DOHH2 (cell line): ENCODE measurements around the gene NTMT1.
"Not testable (repeated sequence)": the region's sequence is repeated elsewhere in the genome, so short reads cannot be mapped to it uniquely, and the experiment has no call there.

Experiments
- H3F3A ChIP-seq: fragments of 200-600 bp; sonication (generic), shearing (Covaris generic); 2 replicates; pipeline ENCODE4 v1.6.0; 2016; ENCODE audit warnings: antibody characterized with exemption, mild to moderate bottlenecking; ENCODE audit not compliant: control insufficient read depth, insufficient read depth
- H3K27ac ChIP-seq: fragments of 200-600 bp; sonication (generic); 2 replicates; pipeline ENCODE4 v1.5.1; 2014; ENCODE audit warnings: low read depth, mild to moderate bottlenecking, low read length, moderate library complexity
- H3K27me3 ChIP-seq: fragments of 200-600 bp; sonication (generic); 2 replicates; pipeline ENCODE4 v1.6.1; 2014; ENCODE audit warnings: mild to moderate bottlenecking, low read length, mixed read lengths; ENCODE audit not compliant: control insufficient read depth
- H3K36me3 ChIP-seq: fragments of 200-600 bp; sonication (generic); 2 replicates; pipeline ENCODE4 v1.6.1; 2014; ENCODE audit warnings: mild to moderate bottlenecking, low read length, moderate library complexity, mixed read lengths; ENCODE audit not compliant: control insufficient read depth
- H3K4me1 ChIP-seq: fragments of 200-600 bp; sonication (generic); 2 replicates; pipeline ENCODE4 v1.6.1; 2014; ENCODE audit warnings: mild to moderate bottlenecking, low read length, mixed read lengths; ENCODE audit not compliant: control insufficient read depth
- H3K4me2 ChIP-seq: fragments of 200-600 bp; sonication (generic); 2 replicates; pipeline ENCODE4 v1.6.0; 2014; ENCODE audit warnings: mild to moderate bottlenecking, low read length, moderate library complexity
- H3K4me3 ChIP-seq: fragments of 200-600 bp; sonication (generic); 2 replicates; pipeline ENCODE4 v1.5.1; 2014; ENCODE audit warnings: mild to moderate bottlenecking, low read length, mixed read lengths
- H3K79me2 ChIP-seq: fragments of 200-600 bp; sonication (generic); 2 replicates; pipeline ENCODE4 v1.6.1; 2014; ENCODE audit warnings: mild to moderate bottlenecking, low read length, mixed read lengths; ENCODE audit not compliant: control insufficient read depth
- H3K9me2 ChIP-seq: fragments of 200-600 bp; sonication (generic); replicated peaks from 2 replicates; pipeline ENCODE4 v1.6.1; 2014; ENCODE audit warnings: mild to moderate bottlenecking, low read length, mixed read lengths; ENCODE audit not compliant: control insufficient read depth
- H3K9me3 ChIP-seq: fragments of 200-600 bp; sonication (generic); 2 replicates; pipeline ENCODE4 v1.6.1; 2014; ENCODE audit warnings: antibody characterized with exemption, low read length, mixed read lengths; ENCODE audit not compliant: control insufficient read depth, insufficient read depth
- H4K20me1 ChIP-seq: fragments of 200-600 bp; sonication (generic); 2 replicates; pipeline ENCODE4 v1.6.0; 2014; ENCODE audit warnings: low read depth, mild to moderate bottlenecking, antibody characterized with exemption, low read length, moderate library complexity; ENCODE audit not compliant: control insufficient read depth, insufficient read depth
- EZH2phosphoT487 ChIP-seq: fragments of 200-600 bp; sonication (generic); IDR thresholded peaks from 2 replicates; pipeline ENCODE4 v1.6.1; 2017; ENCODE audit warnings: borderline replicate concordance, mild to moderate bottlenecking, antibody characterized with exemption, low read length, moderate library complexity, mixed read lengths
- TF ChIP-seq, protein P1 (sequence below): fragments of 200-600 bp; sonication (generic); IDR thresholded peaks from one replicate; pipeline ENCODE4 v1.5.1; 2014; ENCODE audit warnings: antibody characterized with exemption, mild to moderate bottlenecking, low read depth, low read length; ENCODE audit not compliant: poor library complexity, severe bottlenecking

Gene NTMT1

DNA sequence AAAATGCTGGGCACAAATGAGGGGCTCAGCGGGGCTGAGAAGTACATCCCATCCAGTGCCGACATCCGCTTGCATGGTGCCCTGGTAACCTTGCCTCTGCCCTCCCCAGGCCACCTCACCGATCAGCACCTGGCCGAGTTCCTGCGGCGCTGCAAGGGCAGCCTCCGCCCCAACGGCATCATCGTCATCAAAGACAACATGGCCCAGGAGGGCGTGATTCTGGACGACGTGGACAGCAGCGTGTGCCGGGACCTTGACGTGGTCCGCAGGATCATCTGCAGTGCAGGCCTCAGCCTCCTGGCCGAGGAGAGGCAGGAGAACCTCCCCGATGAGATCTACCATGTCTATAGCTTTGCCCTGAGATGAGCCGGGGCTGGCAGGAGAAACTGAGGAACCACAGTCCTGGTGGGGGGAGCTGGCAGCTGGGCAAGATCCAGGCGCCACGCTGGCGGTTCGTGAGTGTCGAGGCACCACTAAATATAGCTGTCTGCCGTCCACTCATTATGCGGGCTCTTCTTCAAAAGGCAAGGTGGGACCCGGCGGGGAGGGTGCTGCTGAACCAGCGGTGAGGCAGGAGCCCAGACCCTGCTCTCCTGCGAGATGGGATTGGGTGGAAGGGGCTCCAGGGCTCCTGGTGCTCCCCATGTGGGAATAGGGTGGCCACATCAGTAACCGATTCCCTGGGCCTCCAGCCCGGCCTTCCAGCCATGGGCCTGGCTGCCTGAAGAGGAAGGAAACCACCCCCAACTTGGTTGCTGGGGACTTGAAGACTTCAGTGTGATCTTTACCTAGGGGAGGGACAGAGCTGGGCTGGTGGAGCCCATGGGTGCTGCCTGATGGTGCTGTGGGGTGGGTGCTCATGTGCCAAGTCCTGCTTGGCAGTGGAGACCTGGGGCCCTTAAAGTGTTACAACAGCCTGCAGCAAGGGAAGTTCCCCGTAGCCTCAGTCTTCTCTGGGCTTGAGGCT, 9.4 kb downstream of the NTMT1 start:
- Histone ChIP-seq H3K27ac (no peak overlapping the region), H4K20me1 (peaks cover 21% of the 10 kb centered on the region; the same call in 1 of the 2 replicates), H3K79me2 (peaks cover 59% of the 10 kb centered on the region), H3K9me3 (no peaks in the 10 kb centered on the region), H3K36me3 (peaks cover 77% of the 10 kb centered on the region), H3K4me2 (no peak overlapping the region), H3K9me2 (no peaks in the 10 kb centered on the region), H3K4me1 (peaks cover 7% of the 10 kb centered on the region), H3F3A (peaks cover 6% of the 10 kb centered on the region; the same call in 1 of the 2 replicates), H3K27me3 (no peaks in the 10 kb centered on the region), H3K4me3 (no peak overlapping the region)
- TF ChIP-seq, protein P1, sequence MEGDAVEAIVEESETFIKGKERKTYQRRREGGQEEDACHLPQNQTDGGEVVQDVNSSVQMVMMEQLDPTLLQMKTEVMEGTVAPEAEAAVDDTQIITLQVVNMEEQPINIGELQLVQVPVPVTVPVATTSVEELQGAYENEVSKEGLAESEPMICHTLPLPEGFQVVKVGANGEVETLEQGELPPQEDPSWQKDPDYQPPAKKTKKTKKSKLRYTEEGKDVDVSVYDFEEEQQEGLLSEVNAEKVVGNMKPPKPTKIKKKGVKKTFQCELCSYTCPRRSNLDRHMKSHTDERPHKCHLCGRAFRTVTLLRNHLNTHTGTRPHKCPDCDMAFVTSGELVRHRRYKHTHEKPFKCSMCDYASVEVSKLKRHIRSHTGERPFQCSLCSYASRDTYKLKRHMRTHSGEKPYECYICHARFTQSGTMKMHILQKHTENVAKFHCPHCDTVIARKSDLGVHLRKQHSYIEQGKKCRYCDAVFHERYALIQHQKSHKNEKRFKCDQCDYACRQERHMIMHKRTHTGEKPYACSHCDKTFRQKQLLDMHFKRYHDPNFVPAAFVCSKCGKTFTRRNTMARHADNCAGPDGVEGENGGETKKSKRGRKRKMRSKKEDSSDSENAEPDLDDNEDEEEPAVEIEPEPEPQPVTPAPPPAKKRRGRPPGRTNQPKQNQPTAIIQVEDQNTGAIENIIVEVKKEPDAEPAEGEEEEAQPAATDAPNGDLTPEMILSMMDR: no peak
- no peak for TF ChIP-seq EZH2phosphoT487

DNA sequence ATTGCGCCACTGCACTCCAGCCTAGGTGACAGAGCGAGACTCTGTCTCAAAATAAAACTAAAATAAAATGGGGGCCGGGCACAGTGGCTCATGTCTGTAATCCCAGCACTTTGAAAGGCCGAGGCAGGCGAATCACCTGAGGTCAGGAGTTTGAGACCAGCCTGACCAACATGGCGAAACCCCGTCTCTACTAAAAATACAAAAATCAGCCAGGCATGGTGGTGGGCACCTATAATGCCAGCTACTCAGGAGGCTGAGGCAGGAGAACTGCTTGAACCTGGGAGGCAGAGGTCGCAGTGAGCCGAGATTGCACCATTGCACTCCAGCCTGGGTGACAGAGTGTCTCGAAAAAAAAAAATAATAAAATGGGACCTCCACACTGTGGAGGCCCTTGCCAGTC, 10.4 kb downstream of the NTMT1 start:
- H3K36me3 ChIP-seq: peaks cover 71% of the 10 kb centered on the region
- not testable (repeated sequence) for H3K4me3 ChIP-seq, H3K27ac ChIP-seq, H3F3A ChIP-seq, H3K9me2 ChIP-seq, H3K27me3 ChIP-seq, H3K9me3 ChIP-seq, H3K4me2 ChIP-seq
- peaks cover 16% of the 10 kb centered on the region for H3K4me1 ChIP-seq
- H3K79me2 ChIP-seq: peaks cover 59% of the 10 kb centered on the region
- H4K20me1 ChIP-seq: peaks cover 26% of the 10 kb centered on the region; the same call in 1 of the 2 replicates

DNA sequence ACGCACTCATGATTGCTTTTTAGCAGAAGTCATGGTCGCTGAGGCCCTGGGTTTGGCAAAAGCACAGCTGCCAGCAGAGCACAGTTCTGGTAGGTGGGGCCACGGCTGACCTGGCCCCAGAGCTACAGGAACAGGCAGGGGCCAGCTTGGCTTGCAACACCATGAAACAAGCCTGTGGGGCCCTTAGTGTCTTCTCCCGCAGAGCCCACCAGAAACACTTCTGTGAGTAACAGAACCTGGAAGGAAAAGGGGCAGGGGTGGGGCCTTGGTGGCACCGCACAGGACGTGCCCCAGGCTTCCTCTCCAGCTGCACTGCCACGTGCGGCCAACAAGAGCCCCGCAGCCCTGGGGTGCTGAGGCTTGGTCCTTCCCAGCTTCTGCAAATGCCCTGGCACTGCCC, 11.1 kb downstream of the NTMT1 start:
- Histone ChIP-seq H3K27ac (no peak overlapping the region), H3K79me2 (peaks cover 58% of the 10 kb centered on the region), H3K4me1 (peaks cover 16% of the 10 kb centered on the region), H3K36me3 (peaks cover 69% of the 10 kb centered on the region), H3K9me2 (no peaks in the 10 kb centered on the region), H3K4me2 (no peak overlapping the region), H3K27me3 (no peaks in the 10 kb centered on the region), H3K9me3 (no peaks in the 10 kb centered on the region), H3F3A (peaks cover 6% of the 10 kb centered on the region; the same call in 1 of the 2 replicates), H3K4me3 (no peak overlapping the region), H4K20me1 (peaks cover 24% of the 10 kb centered on the region; the same call in 1 of the 2 replicates)
- no peak for TF ChIP-seq EZH2phosphoT487
- TF ChIP-seq, protein P1: no peak
